Measurements from ENCODE around the gene TMSB15C. TPM values are rescaled to one million over a fixed set of nuclear protein-coding genes. Genes with fewer than 3 reads are reported as not detected.
A peak's percentile ranks its signal among the peaks of the same experiment; 100 is the strongest.
"Not testable (repeated sequence)": the region's sequence is repeated elsewhere in the genome, so short reads cannot be mapped to it uniquely, and the experiment has no call there.

Gene TMSB15C
- total and polyA plus RNA-seq, 2 donors (not counting 3 experiments of a cell fraction or from before 2014, with no cell fraction given), result 3.1 to 7.0 TPM

- intact Hi-C loops (cut with micrococcal nuclease), result loop anchor here (1.0 to 5.0 kb wide), 4 partner anchors 24 to 425 kb away; partner anchors contain the start of genes FAM199X, MORF4L2 and SLC25A53
- TF ChIP-seq POLR2AphosphoS5 (IDR thresholded peaks at IDR 0.05; ENCODE audit: insufficient read depth, low read depth, low read length) (peak; percentile 16), FOS (IDR thresholded peaks at IDR 0.05; ENCODE audit: borderline replicate concordance, insufficient read depth, low read length) (no peak)
- POLR2A ChIA-PET, result no interaction called here
- Histone ChIP-seq H3K9ac (replicated peaks; ENCODE audit: extremely low read depth, insufficient read depth, low read length) (peak within 1 kb of the TSS; percentile 80), H3K27ac (ENCODE audit: insufficient read depth, low read depth, low read length) (peak within 1 kb of the TSS; percentile 72), H3K4me1 (ENCODE audit: control insufficient read depth, extremely low read depth, insufficient read depth, low read length) (peaks cover 12% of the 10 kb centered on the region), H3K4me3 (replicated peaks in 1 of 3; ENCODE audit: insufficient read depth in 1 of 3, low read depth in 1 of 3, low read length in 3 of 3) (peak within 1 kb of the TSS; percentile 67 to 76 (median 70)), H4K20me1 (replicated peaks; ENCODE audit: control insufficient read depth, extremely low read depth, insufficient read depth, low read length) (no peaks in the 10 kb centered on the region), H3K4me2 (ENCODE audit: insufficient read depth, low read length) (peak within 1 kb of the TSS; percentile 87), H3K9me3 (replicated peaks; ENCODE audit: control insufficient read depth, insufficient read depth, low read length) (no peaks in the 10 kb centered on the region), H2AFZ (ENCODE audit: low read depth, low read length) (peak within 1 kb of the TSS; percentile 96), H3K9me1 (replicated peaks; ENCODE audit: control insufficient read depth, extremely low read depth, insufficient read depth, low read length) (no peaks in the 10 kb centered on the region), H3K27me3 (ENCODE audit: control insufficient read depth in 2 of 2, insufficient read depth in 2 of 2, low read length in 2 of 2) (no peaks in the 10 kb centered on the region), H3K79me2 (ENCODE audit: control insufficient read depth, insufficient read depth, low read length) (no peaks in the 10 kb centered on the region), H3K36me3 (ENCODE audit: control insufficient read depth in 2 of 2, extremely low read depth in 1 of 2, insufficient read depth in 2 of 2, low read length in 2 of 2) (no peaks in the 10 kb centered on the region)
- FAIRE-seq (peak; percentile 82), DNase-seq (ENCODE audit: low read depth, low spot score) (peak; percentile 82)
- dilution Hi-C loops (cut with MboI; ENCODE audit: extremely low pct_ligation_motif_present, low sequenced_read_pairs), result no loop called here
- BruUV-seq (replicated peaks), result no TSS peak
- CTCF ChIA-PET, result interaction anchor here (1.1 to 2.3 kb wide), 9 partner anchors 10 to 281 kb away, joined by 4 to 21 read pairs (median 6); partner anchors contain the start of genes RAB9B and SLC25A53
Measured at GRCh38 chrX:104112326-104112951, 36.4 kb upstream of the TMSB15C start, which contains the start of gene ZCCHC18. Gene ZCCHC18 (plus strand): TSS chrX:104112523. CDS start chrX:104114112, 1,589 bp downstream.

DNA sequence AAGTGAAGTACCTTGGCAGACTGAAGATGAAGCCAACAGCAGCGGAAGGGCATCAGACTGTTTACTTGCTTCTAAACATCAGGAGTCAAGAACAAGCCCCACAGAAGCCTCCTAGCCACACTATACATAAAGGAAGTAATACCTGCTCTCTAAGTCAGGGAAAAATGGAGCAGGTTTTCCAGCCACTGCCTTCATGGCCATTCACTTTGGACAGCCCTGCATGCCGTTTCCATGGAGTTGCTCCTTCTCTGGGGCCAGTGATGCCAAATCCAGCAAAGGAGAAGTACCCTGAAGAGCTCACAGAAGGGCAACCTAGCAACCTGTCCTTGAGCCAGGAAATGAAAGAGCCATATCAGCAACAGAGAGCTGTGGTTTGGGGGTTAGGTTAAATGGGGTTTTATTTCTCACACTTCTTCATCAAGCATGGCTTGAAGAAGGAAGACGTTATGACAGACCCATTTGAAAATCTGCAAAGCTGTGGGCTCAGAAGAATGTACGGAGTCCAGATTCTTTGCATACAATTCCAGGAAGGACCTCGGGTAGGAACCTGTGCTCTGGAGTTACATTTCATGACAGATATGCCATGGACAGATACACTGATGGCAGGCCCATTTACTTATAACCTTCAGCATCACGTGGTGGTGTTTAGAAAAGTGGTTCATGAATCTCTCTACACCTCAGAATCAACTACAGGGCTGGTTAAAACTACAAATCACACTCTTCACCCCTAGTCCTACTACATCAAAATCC is 34.6 kb upstream of the TMSB15C start:
- BruUV-seq (replicated peaks); H3K27me3 ChIP-seq (ENCODE audit: control insufficient read depth in 2 of 2, insufficient read depth in 2 of 2, low read length in 2 of 2); H3K9me1 ChIP-seq (replicated peaks; ENCODE audit: control insufficient read depth, extremely low read depth, insufficient read depth, low read length); H3K36me3 ChIP-seq (ENCODE audit: control insufficient read depth in 2 of 2, extremely low read depth in 1 of 2, insufficient read depth in 2 of 2, low read length in 2 of 2); H3K4me2 ChIP-seq (ENCODE audit: insufficient read depth, low read length); H3K9ac ChIP-seq (replicated peaks; ENCODE audit: extremely low read depth, insufficient read depth, low read length); H3K27ac ChIP-seq (ENCODE audit: insufficient read depth, low read depth, low read length); dilution Hi-C loops (cut with MboI; ENCODE audit: extremely low pct_ligation_motif_present, low sequenced_read_pairs); DNase-seq (ENCODE audit: low read depth, low spot score); H4K20me1 ChIP-seq (replicated peaks; ENCODE audit: control insufficient read depth, extremely low read depth, insufficient read depth, low read length); CTCF ChIA-PET; POLR2A ChIA-PET; H3K9me3 ChIP-seq (replicated peaks; ENCODE audit: control insufficient read depth, insufficient read depth, low read length); H2AFZ ChIP-seq (ENCODE audit: low read depth, low read length); H3K79me2 ChIP-seq (ENCODE audit: control insufficient read depth, insufficient read depth, low read length); H3K4me3 ChIP-seq (replicated peaks in 1 of 3; ENCODE audit: insufficient read depth in 1 of 3, low read depth in 1 of 3, low read length in 3 of 3): not testable (repeated sequence)
- H3K4me1 ChIP-seq (ENCODE audit: control insufficient read depth, extremely low read depth, insufficient read depth, low read length), result peaks cover 12% of the 10 kb centered on the region
- intact Hi-C loops (cut with micrococcal nuclease), result loop anchor here (5.0 kb wide), 1 partner anchor 423 kb away; the partner anchor contains the start of gene MORF4L2
- peak; percentile 67 for FAIRE-seq

Measured in endothelial cell of umbilical vein (primary cell).